Inferior parietal cortex (tissue), 1 donor: Measurements from ENCODE around the gene ASCC1.

Experiments used
- DNase-seq: peaks from one replicate; pipeline ENCODE4 v3.0.0-alpha.2; 2016; ENCODE audit errors: extremely low spot score

Gene ASCC1

GRCh38 chr10:72098836-72099599 is 117.1 kb downstream of the ASCC1 start:
- no peak for DNase-seq

GRCh38 chr10:72098301-72098835 is 117.7 kb downstream of the ASCC1 start:
- no peak for DNase-seq

- no peak for DNase-seq
Observed at GRCh38 chr10:72097448-72098300, 118.4 kb downstream of the ASCC1 start.

- no peak for DNase-seq
Observed at GRCh38 chr10:72096115-72097000, 119.7 kb downstream of the ASCC1 start.

GRCh38 chr10:72095195-72095594 is 120.9 kb downstream of the ASCC1 start:
- no peak for DNase-seq

GRCh38 chr10:72094574-72094973 is 121.5 kb downstream of the ASCC1 start:
- no peak for DNase-seq

DNA sequence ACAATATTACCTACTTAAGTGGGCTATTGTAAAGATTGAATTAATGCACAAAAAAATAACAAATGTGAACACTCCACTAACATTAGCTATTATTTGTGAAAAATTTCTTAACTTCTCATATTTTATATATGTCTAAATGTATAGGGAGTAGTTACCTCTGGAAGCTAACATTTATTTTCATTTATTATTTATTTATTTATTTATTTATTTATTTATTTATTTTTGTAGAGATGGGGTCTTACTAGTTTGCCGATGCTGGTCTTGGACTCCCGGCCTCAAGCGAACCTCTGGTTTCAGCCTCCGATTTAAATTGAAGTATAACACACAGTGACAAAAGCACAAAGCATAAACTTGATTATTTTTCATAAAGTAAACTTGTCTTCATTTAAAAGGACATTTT is 122.6 kb downstream of the ASCC1 start:
- no peak for DNase-seq

DNA sequence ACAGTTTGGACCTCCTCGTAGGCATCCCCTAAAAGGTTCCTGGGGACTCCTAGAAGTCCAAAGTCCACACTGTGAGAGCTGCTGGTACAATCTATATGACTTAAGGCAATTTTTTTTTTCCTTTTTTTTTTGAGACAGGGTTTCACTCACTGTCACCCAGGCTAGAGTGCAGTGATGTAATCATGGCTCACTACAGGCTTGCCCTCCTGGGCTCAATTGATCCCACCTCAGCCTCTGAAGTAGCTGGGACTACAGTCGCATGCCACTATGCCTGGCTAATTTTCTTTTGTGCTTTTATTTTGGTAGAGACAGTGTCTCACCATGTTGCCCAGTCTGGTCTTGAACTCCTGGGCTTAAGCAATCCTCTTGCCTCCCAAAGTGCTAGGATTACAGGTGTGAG is 123.1 kb downstream of the ASCC1 start:
- no peak for DNase-seq

DNA sequence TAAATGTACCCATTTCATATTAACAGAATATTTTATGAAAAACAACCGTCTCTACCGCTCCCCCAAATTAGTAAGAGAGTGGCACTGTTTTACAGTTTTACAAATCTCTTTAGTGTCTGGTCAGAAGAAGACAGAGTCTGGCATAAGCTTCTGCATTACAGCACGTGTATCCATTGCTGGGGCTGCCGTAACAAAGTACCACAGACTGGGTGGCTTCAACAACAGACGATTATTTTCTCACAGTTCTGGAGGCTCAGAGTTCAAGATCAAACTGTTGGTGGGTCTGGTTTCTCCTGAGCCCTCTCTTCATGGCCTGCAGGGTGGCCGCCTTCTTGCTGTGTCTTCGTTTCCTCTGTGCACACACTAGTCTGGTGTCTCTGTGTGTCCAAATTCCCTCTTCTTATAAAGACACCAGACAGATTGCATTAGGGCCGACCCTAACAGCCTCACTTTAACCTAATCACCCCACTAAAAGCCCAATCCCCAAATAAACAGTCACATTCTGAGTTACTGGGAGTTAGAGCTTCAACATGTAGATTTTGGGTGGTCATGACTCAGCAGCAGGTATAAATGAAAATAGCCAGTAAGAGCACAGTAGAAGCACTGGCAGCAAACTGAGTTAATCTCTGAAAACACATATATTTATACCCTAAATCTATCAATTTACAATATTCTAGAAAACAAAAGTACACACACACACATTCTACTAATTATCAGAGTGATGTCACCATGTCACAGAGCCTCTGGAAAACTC is 123.7 kb downstream of the ASCC1 start:
- no peak for DNase-seq

DNA sequence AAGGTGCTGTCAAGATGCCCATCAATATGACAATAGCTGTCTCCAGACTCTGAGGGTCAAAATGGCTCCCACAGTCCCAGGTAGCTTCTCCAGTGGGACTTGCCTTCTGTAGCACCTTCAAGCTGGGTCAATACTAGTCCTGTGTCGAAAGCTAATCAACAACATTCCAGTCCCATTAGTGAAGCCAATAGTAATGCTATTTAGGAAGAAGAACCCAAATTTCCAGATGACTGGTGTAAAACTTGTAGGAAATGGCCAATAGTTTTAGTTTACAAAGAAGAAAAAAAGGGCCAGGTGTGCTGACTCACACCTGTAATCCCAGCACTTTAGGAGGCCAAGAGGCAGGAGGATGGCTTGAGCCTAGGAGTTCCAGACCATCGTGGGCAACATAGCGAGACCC is 125.8 kb downstream of the ASCC1 start:
- no peak for DNase-seq

GRCh38 chr10:72089618-72090017 is 126.5 kb downstream of the ASCC1 start:
- DNase-seq: no peak

DNA sequence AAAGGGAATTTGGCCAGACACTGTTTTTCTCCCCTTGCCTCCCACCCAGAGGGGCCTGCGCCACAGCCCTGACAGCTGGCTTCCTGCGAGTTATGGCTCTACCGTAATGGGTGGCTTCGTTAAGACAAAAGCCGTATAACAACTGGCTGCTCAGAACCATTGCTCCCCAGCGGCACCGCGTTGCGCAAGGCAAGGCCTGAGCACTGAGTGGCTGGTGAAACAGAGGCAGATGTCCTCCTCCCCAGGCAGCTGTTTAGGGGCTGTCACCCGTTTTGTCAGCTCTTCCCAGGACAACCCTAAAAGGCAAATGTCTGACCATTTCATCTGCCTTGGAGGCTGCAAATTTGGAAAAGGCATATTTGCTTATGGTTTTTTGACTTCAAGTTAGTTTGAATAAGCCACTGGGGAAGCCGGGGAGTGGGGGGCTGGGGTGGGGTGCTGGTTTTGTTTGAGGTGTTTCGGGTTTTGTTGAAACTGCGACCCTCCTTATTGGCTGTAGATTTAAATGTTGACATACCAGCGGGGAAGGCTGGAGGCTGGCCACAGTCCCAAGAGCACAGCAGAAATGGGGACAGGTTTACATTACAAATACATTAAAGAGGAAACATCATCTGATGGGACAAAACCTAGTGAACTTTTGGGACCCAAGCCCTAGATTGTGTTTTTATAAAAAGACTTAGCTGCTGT is 127.0 kb downstream of the ASCC1 start:
- no peak for DNase-seq

GRCh38 chr10:72087969-72088888 is 127.8 kb downstream of the ASCC1 start, which contains the start of gene SPOCK2:
TSS of gene SPOCK2 (minus strand) at chr10:72088551. CDS start at chr10:72088328, 223 bp downstream.
- DNase-seq: no peak

- DNase-seq: no peak
Observed at GRCh38 chr10:72087392-72087968, 128.6 kb downstream of the ASCC1 start.

GRCh38 chr10:72086466-72087391 is 129.3 kb downstream of the ASCC1 start:
- DNase-seq: no peak

DNA sequence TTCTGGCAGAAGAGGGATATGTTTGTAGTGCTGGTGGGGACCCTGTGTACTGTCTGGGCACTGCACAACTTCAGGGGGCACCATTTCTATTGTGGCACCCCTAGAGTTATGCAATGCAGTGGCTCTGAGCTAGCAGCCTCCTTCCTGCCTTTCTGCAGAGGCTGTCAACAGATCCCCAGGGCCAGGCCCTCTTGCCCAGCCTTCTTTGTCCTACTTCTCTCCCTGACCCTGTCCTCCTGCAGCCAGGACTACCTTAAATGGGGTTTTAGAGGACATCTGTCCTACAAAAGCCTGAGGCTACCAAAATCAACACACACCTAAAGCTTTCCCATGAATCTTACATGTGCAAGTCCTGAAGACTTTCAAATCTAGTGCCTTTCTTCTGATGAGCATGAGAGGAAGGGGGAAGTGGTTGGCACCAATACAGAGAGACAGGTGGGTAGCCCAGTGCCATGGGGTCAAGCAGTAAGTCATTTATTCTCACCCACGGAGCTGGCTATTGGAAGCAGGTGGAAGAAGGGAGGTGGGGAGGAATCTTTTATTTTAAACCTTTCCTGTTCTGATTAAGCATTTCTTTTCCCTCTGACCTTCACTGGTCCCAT is 130.1 kb downstream of the ASCC1 start:
- DNase-seq: no peak

DNA sequence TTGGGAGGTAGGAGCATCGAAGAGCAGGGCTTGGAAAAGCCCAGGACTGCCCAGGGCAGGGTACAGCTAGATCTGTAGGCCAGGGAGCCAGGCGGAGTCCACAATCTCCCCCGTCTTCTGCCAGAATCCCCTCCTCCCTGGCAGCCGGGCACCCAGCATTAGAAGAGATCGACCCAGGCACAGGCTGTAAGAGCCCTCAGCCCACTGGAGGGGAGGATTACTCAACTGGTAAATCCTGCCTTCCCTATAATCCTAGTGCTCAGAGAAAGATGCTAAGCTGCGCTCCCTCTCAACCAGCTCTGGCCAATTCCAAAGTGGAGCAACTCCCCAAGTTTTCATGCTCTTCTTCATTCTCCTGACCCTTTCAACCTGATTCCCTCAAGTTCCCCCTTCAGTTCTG is 130.9 kb downstream of the ASCC1 start:
- DNase-seq: no peak
